Measurements from ENCODE around the gene SNCAIP. TPM values are rescaled to one million over a fixed set of nuclear protein-coding genes. Genes with fewer than 3 reads are reported as not detected.

SNCAIP gene
- total and polyA plus RNA-seq, 2 experiments from 2014 or later: 6.1 to 11.9 TPM

GRCh38 chr5:122342256-122342655 lies 30.2 kb downstream of the SNCAIP start:
- H3K9me2 ChIP-seq (ENCODE audit: insufficient read depth): no peaks in the 10 kb centered on the region
- H3K4me2 ChIP-seq: no peak overlapping the region
- ATAC-seq: no peak
- H3F3A ChIP-seq (replicated peaks; ENCODE audit: low read depth): no peaks in the 10 kb centered on the region
- no peaks in the 10 kb centered on the region for H3K4me1 Mint-ChIP-seq
- TF ChIP-seq CTCF (conservative IDR thresholded peaks at IDR 0.05; ENCODE audit: low read depth in 2 of 2): no peak
- no peak for TF ChIP-seq CREB1 (CRISPR knock-in tag; IDR thresholded peaks at IDR 0.05; ENCODE audit: low read depth)
- TF ChIP-seq POLR2AphosphoS5 (IDR thresholded peaks at IDR 0.05; ENCODE audit: low read depth): no peak
- no peaks in the 10 kb centered on the region for H3K36me3 ChIP-seq (ENCODE audit: insufficient read depth)
- no peaks in the 10 kb centered on the region for H3K27me3 ChIP-seq (ENCODE audit: insufficient read depth)
- H3K36me3 Mint-ChIP-seq (ENCODE audit: low read depth): no peaks in the 10 kb centered on the region
- H3K27ac Mint-ChIP-seq: no peak overlapping the region
- no peaks in the 10 kb centered on the region for H4K20me1 ChIP-seq (replicated peaks; ENCODE audit: insufficient read depth)
- no peak overlapping the region for H3K4me3 ChIP-seq
- H3K9me3 Mint-ChIP-seq: no peaks in the 10 kb centered on the region
- no peak overlapping the region for H3K4me3 Mint-ChIP-seq
- H3K27me3 Mint-ChIP-seq (ENCODE audit: insufficient read depth, low read depth, poor library complexity): no peaks in the 10 kb centered on the region
- H3K4me1 ChIP-seq (ENCODE audit: insufficient read depth): no peaks in the 10 kb centered on the region
- H3K27ac ChIP-seq (ENCODE audit: low read depth): no peak overlapping the region
- no peak for DNase-seq (ENCODE audit: low spot score)
- no peaks in the 10 kb centered on the region for H3K79me2 ChIP-seq (replicated peaks; ENCODE audit: insufficient read depth)
- no peak overlapping the region for H2AFZ ChIP-seq

- ATAC-seq: no peak
- Mint-ChIP-seq H3K4me1 (peaks cover 15% of the 10 kb centered on the region), H3K4me3 (no peak overlapping the region), H3K27ac (no peak overlapping the region), H3K27me3 (ENCODE audit: insufficient read depth, low read depth, poor library complexity) (peaks cover 5% of the 10 kb centered on the region), H3K36me3 (ENCODE audit: low read depth) (no peaks in the 10 kb centered on the region), H3K9me3 (no peaks in the 10 kb centered on the region)
- Histone ChIP-seq H3K9me2 (ENCODE audit: insufficient read depth) (no peaks in the 10 kb centered on the region), H3K27ac (ENCODE audit: low read depth) (no peak overlapping the region), H3K4me1 (ENCODE audit: insufficient read depth) (0 out of 2 replicates have a peak, but pooled peaks cover 6% of the 10 kb centered on the region), H2AFZ (no peak overlapping the region), H4K20me1 (replicated peaks; ENCODE audit: insufficient read depth) (no peaks in the 10 kb centered on the region), H3K79me2 (replicated peaks; ENCODE audit: insufficient read depth) (no peaks in the 10 kb centered on the region), H3K4me3 (no peak overlapping the region), H3F3A (replicated peaks; ENCODE audit: low read depth) (no peaks in the 10 kb centered on the region), H3K36me3 (ENCODE audit: insufficient read depth) (no peaks in the 10 kb centered on the region), H3K27me3 (ENCODE audit: insufficient read depth) (no peaks in the 10 kb centered on the region), H3K4me2 (no peak overlapping the region)
- DNase-seq (ENCODE audit: low spot score): no peak
- TF ChIP-seq CTCF (conservative IDR thresholded peaks at IDR 0.05; ENCODE audit: low read depth in 2 of 2) (no peak), EZH2phosphoT487 (IDR thresholded peaks at IDR 0.05; ENCODE audit: unreplicated experiment) (no peak), ETS1 (IDR thresholded peaks at IDR 0.05) (no peak), REST (IDR thresholded peaks at IDR 0.05; ENCODE audit: unreplicated experiment) (no peak), EZH2 (IDR thresholded peaks at IDR 0.05; ENCODE audit: low read depth, unreplicated experiment) (no peak), CREB1 (CRISPR knock-in tag; IDR thresholded peaks at IDR 0.05; ENCODE audit: low read depth) (no peak), POLR2AphosphoS5 (IDR thresholded peaks at IDR 0.05; ENCODE audit: low read depth) (no peak), NANOG (IDR thresholded peaks at IDR 0.05; ENCODE audit: borderline replicate concordance) (no peak), ZNF114 (CRISPR knock-in tag; IDR thresholded peaks at IDR 0.05) (no peak)
Measured at GRCh38 chr5:122346897-122347581, 35.0 kb downstream of the SNCAIP start.

Measured in GM23338 (cell line).